HL-60/S4 (cell line): Measurements from ENCODE around the gene DNAJB6.

ENCODE experiments used
- in situ Hi-C: fragments of 300-500 bp; cut with MboI; formaldehyde crosslinking; loops from 2 replicates; pipeline ENCODE4 v1.14.3; 2022; ENCODE audit warnings: low sequenced_read_pairs

DNAJB6 gene

DNA sequence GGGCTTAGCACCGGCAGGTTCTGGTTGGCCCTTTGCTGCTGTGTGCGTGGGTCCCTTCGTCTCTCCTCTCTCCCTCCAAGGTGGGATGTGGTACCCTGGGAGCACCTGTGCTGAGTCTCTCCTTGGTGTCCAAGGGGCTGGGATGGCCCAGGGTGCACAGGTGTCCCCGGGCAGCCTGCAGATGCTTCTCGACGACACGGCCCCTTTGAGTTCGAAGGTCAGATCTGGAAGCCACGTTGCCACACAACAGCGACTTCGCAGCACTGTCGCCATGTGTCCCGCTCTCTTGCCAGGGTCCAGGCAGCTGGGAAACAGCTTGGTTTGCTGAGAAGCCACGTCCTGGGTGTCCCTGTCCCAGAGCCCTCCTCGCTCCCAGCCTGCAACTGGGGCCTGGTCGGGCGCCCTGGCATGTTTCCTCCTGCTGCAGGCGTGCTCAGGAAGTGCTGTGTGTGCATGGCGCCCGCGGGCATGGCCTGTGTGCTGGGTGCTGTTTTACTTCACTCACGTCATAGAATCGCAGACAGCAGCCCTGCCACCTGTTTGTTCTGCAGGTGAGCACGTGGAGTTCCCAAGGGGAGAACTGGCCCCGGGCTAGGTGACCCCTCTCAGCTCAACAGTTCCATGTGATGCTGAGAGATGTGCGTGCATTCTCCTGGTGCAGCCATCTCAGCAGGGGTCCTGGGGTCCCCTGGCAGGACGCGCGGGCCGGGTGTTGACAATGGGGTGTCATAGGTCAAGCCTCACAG, 70.9 kb downstream of the DNAJB6 start:
- in situ Hi-C loops: no loop called here

DNA sequence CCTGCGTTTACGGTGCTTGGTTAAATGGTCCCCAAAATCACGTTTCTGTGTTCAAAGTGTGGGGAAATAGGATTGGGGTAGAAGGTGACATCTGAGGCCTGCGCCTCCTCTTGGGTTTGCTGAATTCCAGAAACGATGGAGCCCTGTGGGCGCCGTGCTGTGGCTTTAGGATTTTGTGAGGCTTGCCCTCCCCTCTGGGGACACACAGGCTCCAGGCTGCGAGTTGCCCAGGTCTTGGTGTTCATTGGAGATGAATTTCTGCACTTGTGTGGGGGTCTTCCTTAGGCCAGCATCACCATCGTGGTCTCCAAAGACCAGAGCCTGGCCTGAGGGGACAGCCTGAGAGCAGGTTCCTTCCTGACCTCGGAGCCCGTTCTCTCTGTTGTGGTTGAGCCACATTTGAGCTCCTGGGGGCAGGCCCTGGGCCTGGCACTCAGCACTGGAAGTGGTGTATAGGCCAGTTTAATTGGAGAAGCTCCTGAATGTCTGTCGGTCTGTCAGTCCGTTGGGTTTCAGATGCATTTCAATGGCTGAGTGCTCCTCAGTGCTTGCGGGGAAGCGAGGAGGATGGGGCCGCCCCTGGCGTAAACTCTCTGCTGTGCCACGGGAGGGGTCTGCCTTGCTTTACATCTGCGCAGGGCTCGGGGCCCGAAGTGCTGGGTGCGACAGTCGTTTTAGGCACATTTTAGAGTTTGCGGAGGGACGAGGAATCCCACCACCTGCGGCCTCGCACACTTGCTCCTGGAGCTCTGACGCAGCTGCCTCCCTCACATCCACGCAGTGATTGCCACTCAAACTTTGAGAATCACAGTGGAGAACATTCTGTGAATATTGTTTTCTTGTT, 71.7 kb downstream of the DNAJB6 start:
- in situ Hi-C loops: no loop called here

DNA sequence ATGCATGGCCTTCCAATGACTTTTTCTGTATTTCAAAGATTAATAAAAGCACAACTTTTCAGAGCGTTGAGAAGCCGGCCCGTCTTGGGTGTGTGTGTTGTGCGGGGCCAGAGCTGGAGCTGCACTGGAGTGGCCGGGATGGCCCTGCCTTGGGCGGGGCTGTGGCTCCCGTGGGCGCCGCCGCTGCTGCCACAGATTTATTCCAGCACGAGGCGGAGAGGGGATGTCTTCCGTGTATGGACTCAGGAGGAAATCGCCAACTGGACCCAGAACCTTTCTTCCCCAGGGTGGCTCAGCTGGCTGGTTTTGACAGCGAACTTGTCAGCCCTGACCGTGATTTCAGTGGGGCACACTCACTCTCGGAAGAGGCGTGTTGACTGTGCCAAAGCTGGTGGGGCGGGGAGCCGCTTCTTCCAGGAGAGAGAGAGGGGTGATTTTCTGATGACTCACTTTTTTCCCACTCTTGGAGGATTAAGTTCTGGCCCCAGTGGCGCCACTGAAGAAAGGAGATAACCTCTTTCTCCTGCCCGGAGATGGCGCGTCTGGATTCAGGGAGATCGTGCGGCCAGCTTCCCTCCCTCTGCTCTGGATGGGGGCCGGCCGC, 72.4 kb downstream of the DNAJB6 start:
- in situ Hi-C loops: no loop called here

DNA sequence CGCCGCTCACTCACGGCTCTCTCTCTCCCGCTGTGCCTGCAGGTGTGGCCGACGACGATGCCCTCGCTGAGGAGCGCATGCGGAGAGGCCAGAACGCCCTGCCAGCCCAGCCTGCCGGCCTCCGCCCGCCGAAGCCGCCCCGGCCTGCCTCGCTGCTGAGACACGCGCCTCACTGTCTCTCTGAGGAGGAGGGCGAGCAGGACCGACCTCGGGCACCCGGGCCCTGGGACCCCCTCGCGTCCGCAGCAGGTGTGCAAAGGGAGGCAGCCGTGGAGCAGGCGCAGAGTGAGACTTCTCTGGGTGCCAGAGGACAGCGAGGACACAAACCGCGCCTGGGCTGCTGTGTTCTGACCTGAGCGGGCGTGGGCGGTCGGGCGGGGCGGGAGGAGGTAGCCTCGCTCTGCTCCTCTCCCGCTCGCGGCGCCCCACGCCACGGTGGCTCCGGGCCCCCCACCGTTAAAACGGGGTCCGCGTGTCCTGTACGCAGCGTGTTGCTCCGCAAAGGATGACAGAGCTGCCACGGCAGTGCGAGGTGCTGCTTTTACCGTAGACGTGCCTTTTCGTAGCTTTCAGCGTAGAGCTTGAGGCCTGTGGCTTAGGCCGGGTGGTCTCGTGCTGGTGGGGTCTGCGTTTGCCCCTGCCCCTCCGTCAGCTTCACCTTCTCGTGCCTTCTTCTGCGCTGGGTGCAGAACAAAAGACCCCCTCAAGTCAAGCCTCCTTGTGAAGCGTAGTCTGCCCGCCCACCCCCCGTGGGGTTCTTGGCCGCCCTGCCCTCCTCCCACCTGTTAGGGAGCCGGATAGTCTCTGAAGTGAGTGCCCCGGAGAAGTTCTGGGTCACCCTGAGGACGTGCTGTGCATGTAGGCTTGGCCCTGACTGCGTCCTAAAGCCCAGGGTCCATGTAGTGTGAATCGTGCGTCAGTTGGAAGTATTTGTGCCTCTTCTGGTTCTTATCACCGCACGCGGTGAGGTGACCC, 73.2 kb downstream of the DNAJB6 start:
- in situ Hi-C loops: no loop called here

DNA sequence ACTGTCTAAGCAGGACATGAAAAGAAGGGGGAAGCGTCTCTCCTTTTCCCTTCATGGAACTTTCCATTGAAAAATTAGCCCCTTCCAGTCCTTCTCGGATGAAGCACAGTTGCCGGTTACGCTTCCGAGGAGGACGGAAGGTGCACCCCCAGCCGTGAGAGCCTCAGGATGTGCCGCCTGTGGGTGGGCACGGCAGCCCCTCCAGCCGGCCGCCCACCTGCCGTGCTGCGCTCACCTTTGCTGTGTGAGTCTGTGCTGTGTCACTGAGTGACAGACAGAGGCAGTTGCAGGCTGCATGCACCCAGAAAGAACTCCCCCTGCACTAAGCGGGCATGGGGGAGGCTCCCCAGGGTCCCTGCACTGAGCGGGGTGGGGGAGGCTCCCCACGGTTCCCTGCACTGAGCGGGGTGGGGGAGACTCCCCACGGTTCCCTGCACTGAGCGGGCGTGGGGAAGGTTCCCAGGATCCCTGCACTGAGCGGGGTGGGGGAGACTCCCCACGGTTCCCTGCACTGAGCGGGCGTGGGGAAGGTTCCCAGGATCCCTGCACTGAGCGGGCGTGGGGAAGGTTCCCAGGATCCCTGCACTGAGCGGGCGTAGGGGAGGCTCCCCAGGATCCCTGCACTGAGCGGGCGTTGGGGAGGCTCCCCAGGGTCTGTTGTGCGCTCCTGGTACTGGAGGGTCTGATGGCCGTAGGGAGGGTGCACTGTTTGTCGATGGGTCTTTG, 74.2 kb downstream of the DNAJB6 start:
- in situ Hi-C loops: no loop called here

DNA sequence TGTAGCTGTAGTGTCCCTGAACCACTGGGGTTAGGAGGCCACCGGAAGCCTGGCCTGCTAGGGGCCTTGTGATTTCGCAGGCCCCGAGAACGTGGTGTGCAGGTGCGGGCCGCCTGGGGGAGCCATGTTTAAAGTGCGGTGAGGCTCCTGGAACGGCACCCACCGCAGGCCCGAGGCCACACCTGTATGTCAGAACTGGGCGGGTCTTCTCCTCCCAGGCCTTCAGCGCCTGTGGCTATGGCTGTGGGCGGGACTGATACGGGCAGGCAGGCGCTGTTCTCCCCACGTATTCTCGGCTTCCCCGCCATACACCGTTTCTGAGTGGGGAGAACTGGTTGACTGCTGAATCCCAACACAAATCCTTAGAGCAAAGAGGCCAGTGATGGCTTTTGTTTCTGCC, 74.8 kb downstream of the DNAJB6 start:
- in situ Hi-C loops: no loop called here

DNA sequence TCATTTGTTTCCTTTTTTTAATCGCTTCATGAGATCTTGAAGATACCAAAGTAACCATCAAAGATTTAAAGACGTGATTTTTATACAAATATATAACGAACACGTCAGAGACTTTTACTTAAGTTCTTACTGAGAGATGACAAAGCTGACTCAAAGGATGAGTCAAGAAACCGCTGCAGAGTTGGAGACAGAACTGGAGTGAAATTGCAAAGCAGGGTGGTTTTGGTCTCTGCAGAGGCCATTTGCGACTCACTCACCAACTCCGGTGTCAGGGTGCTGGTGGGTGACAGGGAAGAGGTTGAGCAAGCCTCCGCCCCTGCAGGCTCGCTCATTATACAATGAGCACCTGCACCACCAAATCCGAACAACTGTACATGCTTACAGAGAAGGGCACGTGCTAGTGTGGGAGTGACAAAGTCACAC, 75.2 kb downstream of the DNAJB6 start:
- in situ Hi-C loops: no loop called here

DNA sequence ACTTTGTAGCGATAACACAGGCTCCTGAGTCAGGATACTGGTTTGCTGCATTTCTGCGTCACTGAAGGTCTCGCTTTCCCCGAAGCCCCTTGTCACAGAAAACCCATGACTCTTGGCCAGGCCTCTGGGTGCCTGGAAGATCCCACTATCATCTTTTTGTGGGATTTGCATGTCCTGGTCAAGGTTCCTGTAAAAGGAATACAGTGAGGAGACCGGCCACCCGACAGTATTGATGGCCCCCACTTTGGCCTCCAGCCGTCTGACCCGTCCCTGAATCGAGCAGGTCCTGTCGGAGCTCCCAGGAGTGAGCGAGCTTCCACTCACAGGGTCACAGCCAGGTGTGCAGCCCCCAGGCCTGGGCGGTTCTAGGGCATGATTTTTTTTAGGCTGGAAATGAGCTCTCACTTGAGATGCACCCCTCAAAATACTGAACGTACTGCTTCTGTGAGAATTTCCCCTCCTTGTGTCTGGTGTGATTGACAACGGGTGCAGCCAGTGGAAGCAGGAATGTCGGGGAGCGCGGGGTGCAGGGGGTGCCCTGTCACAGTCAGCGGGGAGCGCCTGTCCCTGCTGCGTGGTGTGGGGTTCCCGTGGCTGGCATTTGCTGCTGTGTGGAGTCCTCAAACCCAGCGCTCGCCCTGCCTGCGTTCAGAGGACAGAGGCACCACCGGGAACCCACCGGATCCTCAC, 75.8 kb downstream of the DNAJB6 start:
- in situ Hi-C loops: no loop called here

DNA sequence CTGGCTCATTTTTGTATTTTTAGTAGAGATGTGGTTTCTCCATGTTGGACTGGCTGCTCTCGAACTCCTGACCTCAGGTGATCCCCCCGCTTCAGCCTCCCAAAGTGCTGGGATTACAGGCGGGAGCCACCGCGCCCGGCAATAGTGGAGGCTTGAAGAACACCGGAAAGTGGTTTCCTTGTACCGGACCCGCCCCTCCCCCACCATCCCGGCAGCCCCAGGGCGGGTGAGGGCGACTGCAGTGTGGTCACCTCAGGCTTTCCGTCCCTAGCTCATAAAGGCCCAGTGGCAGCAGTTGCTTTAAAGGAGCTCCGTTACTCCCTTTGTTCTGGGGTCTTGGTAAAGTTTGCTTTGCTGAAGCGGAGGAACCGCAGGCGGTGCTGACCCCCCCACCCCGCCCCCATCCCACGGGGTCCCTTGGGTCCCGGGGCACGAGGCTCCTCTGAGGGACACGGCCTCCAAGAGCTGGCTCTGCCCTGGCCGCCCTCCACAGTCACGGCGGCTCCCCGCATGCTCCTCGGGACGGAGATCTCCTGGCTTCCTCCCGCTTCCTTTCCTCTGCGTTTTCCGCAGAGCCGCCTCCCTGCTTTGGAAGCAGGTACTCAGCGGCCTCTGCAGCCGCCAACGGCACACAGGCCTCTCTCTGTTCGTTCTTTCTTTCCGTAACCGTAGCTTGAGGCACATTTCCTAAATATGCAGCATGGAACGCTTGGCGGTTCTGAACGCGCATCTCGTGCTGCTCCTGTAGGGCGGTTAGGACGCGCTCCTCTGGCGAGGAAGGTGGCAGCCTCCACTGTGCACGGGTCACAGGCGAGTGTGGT, 77.3 kb downstream of the DNAJB6 start:
- in situ Hi-C loops: no loop called here

DNA sequence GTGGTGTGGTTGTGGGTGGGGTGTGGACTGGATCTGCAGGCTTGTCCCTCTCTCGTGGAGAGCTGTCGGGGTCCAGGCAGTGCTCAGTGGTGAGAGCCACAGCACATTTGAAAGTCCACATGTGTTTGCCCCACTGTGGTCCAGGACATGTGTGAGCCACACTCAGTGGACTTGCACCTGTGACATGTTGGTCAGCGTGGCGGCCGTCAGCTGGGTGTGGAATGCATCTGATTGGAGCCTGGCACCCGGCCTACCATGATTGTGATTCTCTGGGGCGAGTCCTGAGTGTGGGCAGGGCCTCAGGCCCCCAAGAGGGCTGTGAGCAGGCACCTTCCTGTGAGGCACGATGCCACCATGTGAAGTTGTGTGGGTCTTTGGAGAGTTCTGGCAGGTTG, 77.9 kb downstream of the DNAJB6 start:
- in situ Hi-C loops: no loop called here

DNA sequence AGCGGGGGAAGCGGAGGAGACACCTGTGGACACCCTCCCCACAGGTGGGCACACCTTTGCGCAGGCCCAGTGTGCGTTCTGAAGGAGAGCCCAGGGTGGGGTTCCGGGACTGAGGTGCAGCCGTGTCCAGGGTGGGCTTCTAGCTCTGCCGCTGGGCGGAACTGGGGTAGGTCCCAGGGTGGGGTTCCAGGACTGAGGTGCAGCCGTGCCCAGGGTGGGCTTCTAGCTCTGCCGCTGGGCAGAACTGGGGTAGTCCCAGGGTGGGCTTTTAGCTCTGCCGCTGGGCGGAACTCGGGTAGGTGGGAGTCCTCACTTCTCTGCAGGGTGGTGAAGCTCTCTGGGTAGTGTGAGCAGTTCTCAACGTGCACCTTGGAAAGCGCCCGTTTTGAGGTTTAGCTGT, 78.7 kb downstream of the DNAJB6 start:
- in situ Hi-C loops: no loop called here

DNA sequence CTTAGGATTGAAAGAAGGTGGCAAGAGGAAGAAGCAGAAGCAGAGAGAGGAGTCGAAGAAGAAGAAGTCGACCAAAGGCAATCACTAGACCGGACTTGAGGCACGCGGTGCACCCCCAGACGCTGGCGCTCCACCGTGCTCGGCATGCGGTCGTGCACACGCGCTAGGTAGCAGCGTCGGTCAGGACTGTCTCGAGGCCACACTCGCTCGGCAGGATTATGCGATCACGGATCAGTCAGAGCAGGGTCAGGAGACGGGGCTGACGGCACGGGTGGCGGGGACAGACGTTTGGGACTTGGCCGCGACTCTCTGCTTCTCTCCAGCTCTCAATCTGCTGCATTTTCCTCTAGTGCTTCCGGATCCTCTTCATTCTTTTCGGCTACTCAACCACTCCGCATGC, 79.2 kb downstream of the DNAJB6 start:
- in situ Hi-C loops: no loop called here

DNA sequence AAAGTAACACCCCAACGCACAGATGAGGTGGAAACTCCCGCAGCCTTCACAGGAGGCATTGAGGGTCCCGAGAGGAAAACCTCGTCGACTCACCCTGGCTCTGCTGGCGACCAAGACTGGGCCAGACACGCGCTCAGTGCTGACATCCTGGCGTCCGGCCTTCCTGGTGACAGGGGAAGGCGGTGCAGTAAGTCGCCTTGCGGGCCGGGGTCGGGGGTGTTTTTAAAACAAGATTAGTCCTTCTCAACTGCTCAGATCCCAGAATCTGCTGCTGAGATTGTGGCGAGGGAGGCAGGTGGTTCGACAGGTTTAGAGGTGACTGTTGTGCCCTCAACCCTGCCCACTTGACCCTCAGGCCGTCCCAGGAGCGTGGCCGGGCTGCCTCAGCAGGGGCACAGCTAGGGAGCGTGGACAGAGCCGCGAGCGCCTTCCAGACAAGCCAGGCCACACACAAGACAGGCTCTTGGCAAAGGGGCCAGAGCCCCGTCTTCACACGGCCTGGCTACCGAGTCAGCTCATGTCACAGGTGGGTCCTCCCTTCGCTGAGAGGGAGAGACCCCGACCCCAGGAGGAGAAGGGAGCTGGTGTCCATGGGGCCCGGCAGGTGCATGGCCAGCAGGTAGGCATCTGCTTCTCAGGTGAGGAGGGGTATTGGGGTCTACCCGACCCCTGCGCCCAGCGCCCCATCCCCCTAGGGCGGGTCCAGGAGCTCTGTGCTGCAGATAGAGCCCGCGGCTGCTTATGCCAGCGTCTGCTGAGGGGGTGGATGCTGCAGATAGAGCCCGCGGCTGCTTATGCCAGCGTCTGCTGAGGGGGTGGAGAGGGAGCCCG, 81.6 kb downstream of the DNAJB6 start:
- in situ Hi-C loops: no loop called here

DNA sequence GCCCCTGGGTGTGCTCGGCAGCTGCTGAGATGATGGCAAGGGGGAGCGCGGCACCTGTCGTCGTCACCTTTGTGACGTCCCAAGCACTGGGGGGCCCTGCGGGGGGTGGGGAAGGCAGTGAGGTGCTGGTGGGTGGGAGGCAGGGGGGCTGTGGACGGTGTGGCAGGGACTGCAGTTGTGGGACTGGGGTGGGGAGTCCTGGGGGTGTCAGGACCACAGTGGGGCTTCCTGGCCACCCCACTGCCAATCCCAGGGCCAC, 82.2 kb downstream of the DNAJB6 start:
- in situ Hi-C loops: no loop called here

DNA sequence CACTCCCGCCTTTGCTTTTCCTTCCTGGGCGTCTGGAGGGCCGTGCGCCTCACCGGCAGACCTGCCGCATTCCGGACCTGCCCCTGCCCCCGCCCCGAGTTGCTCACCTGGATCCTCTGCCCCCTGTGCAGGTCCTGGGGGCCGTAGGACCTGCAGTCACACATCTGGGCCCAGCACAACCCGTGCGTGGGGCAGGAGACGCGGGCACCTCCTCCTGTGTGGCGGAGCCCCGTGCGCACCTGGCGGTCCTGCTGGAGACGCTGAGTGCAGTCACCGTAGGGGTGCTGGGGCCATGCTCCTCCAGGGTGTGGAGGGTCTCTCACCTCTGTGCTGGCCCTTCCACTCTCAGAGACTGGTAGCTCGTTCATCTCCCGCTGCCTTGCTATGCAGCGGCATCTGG, 85.5 kb downstream of the DNAJB6 start:
- in situ Hi-C loops: no loop called here

DNA sequence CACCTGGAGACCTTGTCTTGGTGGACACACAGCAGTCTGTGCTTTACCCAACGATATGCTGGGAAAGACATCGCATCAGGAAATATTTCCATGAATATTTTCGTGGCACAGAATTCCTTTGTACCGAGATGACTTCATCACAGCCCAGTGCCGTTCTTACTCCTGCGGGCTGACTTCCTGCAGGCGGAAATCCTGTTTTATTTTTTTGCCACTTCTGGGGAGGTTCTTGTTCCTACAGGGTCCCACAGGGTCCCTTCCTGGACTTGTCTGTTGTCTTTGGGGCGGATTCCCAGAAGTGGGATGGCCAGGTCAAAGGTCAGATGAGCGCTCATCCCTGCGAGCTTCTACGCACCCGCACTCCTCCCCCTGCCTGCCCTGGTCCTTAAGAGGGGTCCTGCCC, 86.5 kb downstream of the DNAJB6 start:
- in situ Hi-C loops: no loop called here

DNA sequence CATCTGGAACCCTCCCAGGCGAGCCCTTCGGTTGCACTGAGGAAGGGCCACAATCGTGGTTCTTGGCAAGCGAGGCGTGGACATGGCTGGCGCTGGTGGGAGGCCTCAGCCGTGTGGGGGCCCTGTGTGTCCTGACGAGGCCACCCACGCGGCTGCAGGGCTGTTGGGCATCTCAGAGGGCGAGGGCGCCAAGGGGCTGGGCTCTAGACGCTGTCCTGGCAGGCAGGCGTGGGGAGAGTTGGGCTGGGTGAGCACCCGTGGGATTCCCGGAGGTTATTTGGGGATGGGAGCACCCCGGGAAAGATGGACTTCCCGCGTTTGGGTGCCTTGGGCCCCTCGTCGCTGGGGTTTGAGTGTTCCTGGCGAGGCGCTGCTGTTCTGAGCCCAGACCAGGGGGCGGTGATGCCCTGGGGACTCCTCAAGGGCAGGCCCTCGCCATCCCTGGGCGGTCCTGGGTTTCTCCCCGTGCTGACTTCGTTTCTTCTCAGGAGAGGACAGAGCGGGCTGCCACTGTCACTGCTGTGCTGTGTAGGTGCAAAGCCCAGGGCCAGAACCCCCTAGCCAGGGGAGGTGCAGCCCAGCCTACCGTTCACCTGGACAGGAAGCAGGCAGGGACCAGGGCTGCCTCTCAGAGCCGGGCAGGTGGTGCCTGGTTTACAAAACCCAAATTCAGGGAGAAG, 87.2 kb downstream of the DNAJB6 start:
- in situ Hi-C loops: no loop called here
